DND-41 (cell line): ENCODE results near the gene INPP5B.

Experiments
- CTCF ChIP-seq: IDR thresholded peaks from 2 replicates; pipeline ENCODE4 v1.5.1; 2012; ENCODE audit warnings: borderline replicate concordance, low read length, moderate library complexity, mild to moderate bottlenecking; ENCODE audit not compliant: poor library complexity, severe bottlenecking; ENCODE audit errors: extremely low read depth
- EZH2 ChIP-seq: IDR thresholded peaks from 3 replicates; pipeline ENCODE4 v1.6.1; 2012; ENCODE audit warnings: borderline replicate concordance, low read depth, mild to moderate bottlenecking, moderate library complexity, low read length, inconsistent platforms; ENCODE audit not compliant: severe bottlenecking

GRCh38 chr1:37850352-37850955 is 96.4 kb downstream of the INPP5B start:
- TF ChIP-seq CTCF (no peak), EZH2 (no peak)
